IMR-90 (cell line): ENCODE data around the gene CHST6. TPM values are rescaled to one million over a fixed set of nuclear protein-coding genes. Genes with fewer than 3 reads are reported as not detected.

Source experiments
- ATAC-seq: fragments of 200-7000 bp; cut with Tn5 transposase; 2 replicates; pipeline ENCODE4 v1.9.1; 2020; ENCODE audit warnings: low read depth, mild to moderate bottlenecking, moderate library complexity
- BruUV-seq: library from RNA; stranded (reverse); fragments of 400-500 nt; replicated peaks from 2 replicates; lab custom pipeline; 2021; lab: Mats Ljungman, UMichigan
- CTCF ChIA-PET: fragments of 300-600 bp; formaldehyde crosslinking; extraction: SDS; loops from one replicate; lab custom pipeline; 2021; ENCODE audit warnings: antibody characterized with exemption; lab: Yijun Ruan, JAX
- POLR2A ChIA-PET: fragments of 300-600 bp; sonication (Branson Sonifier 250); formaldehyde crosslinking; loops from one replicate; lab custom pipeline; 2022; ENCODE audit warnings: antibody characterized with exemption; ENCODE audit not compliant: unreplicated experiment; lab: Charles Lee
- DNase-seq: peaks from one replicate; pipeline ENCODE4 v3.0.0; 2013
- H2AFZ ChIP-seq: replicated peaks from 2 replicates; pipeline ENCODE3; 2013; ENCODE audit warnings: low read length, mild to moderate bottlenecking; ENCODE audit not compliant: poor library complexity
- H2AK5ac ChIP-seq: 2 replicates; pipeline ENCODE4 v1.6.1; 2013; ENCODE audit warnings: low read depth, low read length, inconsistent platforms
- H2AK9ac ChIP-seq: replicated peaks from 2 replicates; pipeline ENCODE3; 2013; ENCODE audit warnings: mild to moderate bottlenecking, low read depth, low read length, moderate library complexity; ENCODE audit not compliant: poor library complexity
- H2BK120ac ChIP-seq: 2 replicates; pipeline ENCODE4 v1.6.1; 2013; ENCODE audit warnings: low read depth, low read length, inconsistent platforms
- H2BK15ac ChIP-seq: 3 replicates; pipeline ENCODE4 v1.6.1; 2013; ENCODE audit warnings: low read depth, low read length, inconsistent platforms
- H2BK20ac ChIP-seq: 2 replicates; pipeline ENCODE4 v1.6.1; 2013; ENCODE audit warnings: low read depth, mild to moderate bottlenecking, inconsistent platforms, low read length, moderate library complexity
- H2BK5ac ChIP-seq: 2 replicates; pipeline ENCODE4 v1.6.1; 2013; ENCODE audit warnings: mild to moderate bottlenecking, low read depth, low read length, inconsistent platforms; ENCODE audit not compliant: poor library complexity, severe bottlenecking
- H3K14ac ChIP-seq: replicated peaks from 2 replicates; pipeline ENCODE4 v1.6.1; 2013; ENCODE audit warnings: low read depth, low read length, inconsistent platforms
- H3K18ac ChIP-seq: 2 replicates; pipeline ENCODE4 v1.6.1; 2013; ENCODE audit warnings: low read depth, low read length, control low read depth
- H3K23ac ChIP-seq: 2 replicates; pipeline ENCODE4 v1.6.1; 2013; ENCODE audit warnings: low read depth, low read length, inconsistent platforms
- H3K27ac ChIP-seq: 2 replicates; pipeline ENCODE4 v1.5.1; 2013; ENCODE audit warnings: mild to moderate bottlenecking, control low read depth, low read length; ENCODE audit not compliant: insufficient read depth
- H3K27me3 ChIP-seq: 2 replicates; pipeline ENCODE4 v1.6.1; 2013; ENCODE audit warnings: low read length; ENCODE audit not compliant: control insufficient read depth, insufficient read depth
- H3K36me3 ChIP-seq: 2 replicates; pipeline ENCODE4 v1.6.1; 2013; ENCODE audit warnings: low read length, mixed read lengths; ENCODE audit not compliant: control insufficient read depth, insufficient read depth
- H3K4ac ChIP-seq: 2 replicates; pipeline ENCODE4 v1.6.1; 2013; ENCODE audit warnings: low read depth, low read length, inconsistent platforms
- H3K4me1 ChIP-seq: 2 replicates; pipeline ENCODE4 v1.6.1; 2013; ENCODE audit warnings: low read length, mixed read lengths; ENCODE audit not compliant: control insufficient read depth, insufficient read depth
- H3K4me2 ChIP-seq: 2 replicates; pipeline ENCODE4 v1.6.1; 2013; ENCODE audit warnings: low read depth, mild to moderate bottlenecking, control low read depth, low read length, moderate library complexity
- H3K4me3 ChIP-seq: 2 replicates; pipeline ENCODE4 v1.5.1; 2013; ENCODE audit warnings: low read depth, mild to moderate bottlenecking, control low read depth, low read length, moderate library complexity; ENCODE audit not compliant: insufficient read depth
- H3K56ac ChIP-seq: 2 replicates; pipeline ENCODE4 v1.6.1; 2013; ENCODE audit warnings: low read length, inconsistent platforms; ENCODE audit not compliant: insufficient read depth; ENCODE audit errors: extremely low read depth
- H3K79me1 ChIP-seq, 2 experiments: 2 replicates each; pipeline ENCODE4 v1.6.1; 2013; ENCODE audit warnings: low read length in 2 of 2, inconsistent platforms in 1 of 2, low read depth in 1 of 2
- H3K9ac ChIP-seq: 2 replicates; pipeline ENCODE4 v1.6.1; 2013; ENCODE audit warnings: low read depth, low read length, control low read depth
- H3K9me1 ChIP-seq: 2 replicates; pipeline ENCODE4 v1.6.1; 2013; ENCODE audit warnings: low read length, inconsistent platforms; ENCODE audit not compliant: insufficient read depth
- H3K9me3 ChIP-seq: 2 replicates; pipeline ENCODE4 v1.6.1; 2013; ENCODE audit warnings: low read length; ENCODE audit not compliant: control insufficient read depth, insufficient read depth
- H4K20me1 ChIP-seq: 2 replicates; pipeline ENCODE4 v1.6.1; 2013; ENCODE audit warnings: low read length, inconsistent platforms; ENCODE audit not compliant: insufficient read depth
- H4K5ac ChIP-seq: 2 replicates; pipeline ENCODE4 v1.6.1; 2013; ENCODE audit warnings: mild to moderate bottlenecking, low read depth, low read length, control low read depth
- H4K8ac ChIP-seq, 2 experiments: 2 replicates each; pipeline ENCODE4 v1.6.1; 2013; ENCODE audit warnings: low read depth in 2 of 2, low read length in 2 of 2, control low read depth in 1 of 2, inconsistent platforms in 1 of 2
- H4K91ac ChIP-seq: 2 replicates; pipeline ENCODE4 v1.6.1; 2013; ENCODE audit warnings: low read depth, low read length, inconsistent platforms; ENCODE audit not compliant: insufficient read depth
- CEBPB ChIP-seq: IDR thresholded peaks from 2 replicates; pipeline ENCODE4 v1.6.1; 2012; ENCODE audit warnings: low read depth, low read length, improper control_type of control experiment
- RCOR1 ChIP-seq: IDR thresholded peaks from 2 replicates; pipeline ENCODE4 v1.6.1; 2012; ENCODE audit warnings: mild to moderate bottlenecking, low read length, improper control_type of control experiment; ENCODE audit not compliant: insufficient replicate concordance
- WGBS, 2 experiments: methylation state at CpG; one replicate each; pipeline versions ENCODE4 v1.1.5 to v1.1.7; 2013; ENCODE audit warnings: missing lambda C conversion rate in 2 of 2; ENCODE audit not compliant: insufficient read length in 1 of 2; ENCODE audit errors: extremely low coverage in 2 of 2; 5-methylcytosine and 5-hydroxymethylcytosine counted together
- dilution Hi-C: fragments of 300-500 bp; cut with HindIII; formaldehyde crosslinking; loops from one replicate; pipeline ENCODE4 v1.14.3; 2018; ENCODE audit warnings: low sequenced_read_pairs; ENCODE audit not compliant: unreplicated experiment
- in situ Hi-C: fragments of 300-500 bp; cut with MboI; formaldehyde crosslinking; loops from 3 replicates; pipeline ENCODE4 v1.14.3; 2019; ENCODE audit warnings: low sequenced_read_pairs, inconsistent platforms, mixed read lengths
- intact Hi-C: fragments of 100-400 bp; cut with micrococcal nuclease; formaldehyde crosslinking; loops from 2 replicates; pipeline ENCODE4 v1.10.0; 2022
- polyA plus RNA-seq, 3 experiments: library from polyadenylated mRNA; depleted of rRNA; stranded (reverse); fragments of >200 nt; gene quantifications; 2 replicates each; pipeline ENCODE4 v1.2.3, GENCODE V29; 2012; ENCODE audit warnings: low replicate concordance in 1 of 3
- total RNA-seq: library from RNA; depleted of rRNA; stranded (reverse); fragments of >200 nt; gene quantifications from 2 replicates; pipeline ENCODE4 v1.2.3, GENCODE V29; 2012

Gene CHST6
- total and polyA plus RNA-seq, 2 of the 4 experiments (the other 2 are of a cell fraction): under 0.01 to 0.12 TPM

DNA sequence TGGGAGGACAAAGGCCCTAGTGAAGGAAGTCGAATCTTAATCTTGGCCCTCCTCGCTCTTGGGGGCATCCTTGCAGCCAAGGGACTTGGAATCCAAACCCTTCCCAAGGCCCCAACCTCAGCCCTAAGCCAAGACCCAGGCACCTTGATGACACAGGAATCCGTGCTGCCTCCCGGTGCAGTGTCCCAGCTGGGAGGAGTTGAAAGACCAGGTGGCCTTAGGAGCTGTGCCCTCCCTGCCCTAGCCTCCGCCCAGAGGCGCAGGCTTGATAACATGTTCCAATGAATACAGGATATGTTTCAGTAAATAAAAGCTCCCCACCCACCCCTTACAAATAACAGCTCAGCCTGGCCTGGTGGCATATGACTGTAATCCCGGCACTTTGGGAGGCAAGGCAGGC is 40.7 kb upstream of the CHST6 start, which contains the start of gene CHST5:
TSS of gene CHST5 (minus strand) at position 208 of the 400 bp plus-strand sequence. CDS start 5,724 bp downstream, outside the sequence.
- Histone ChIP-seq H3K27ac (no peak within 1 kb of the TSS), H3K9me1 (no peaks in the 10 kb centered on the region), H3K56ac (no peak within 1 kb of the TSS), H2BK15ac (no peak within 1 kb of the TSS), H2BK5ac (no peak within 1 kb of the TSS), H3K9ac (no peak within 1 kb of the TSS), H2BK120ac (no peak within 1 kb of the TSS), H3K9me3 (no peaks in the 10 kb centered on the region), H3K18ac (no peak within 1 kb of the TSS), H2AFZ (no peak within 1 kb of the TSS), H3K4me3 (no peak within 1 kb of the TSS), H2BK20ac (no peak within 1 kb of the TSS), H3K4me2 (no peak within 1 kb of the TSS), H3K4ac (no peak within 1 kb of the TSS), H3K14ac (no peak within 1 kb of the TSS), H2AK5ac (no peak within 1 kb of the TSS), H4K91ac (no peak within 1 kb of the TSS), H3K79me1 (no peaks in the 10 kb centered on the region), H2AK9ac (no peak within 1 kb of the TSS), H3K4me1 (no peaks in the 10 kb centered on the region), H4K5ac (no peak within 1 kb of the TSS), H3K23ac (no peak within 1 kb of the TSS), H4K20me1 (no peaks in the 10 kb centered on the region), H3K27me3 (peaks cover 17% of the 10 kb centered on the region), H4K8ac (no peak within 1 kb of the TSS), H3K36me3 (no peaks in the 10 kb centered on the region)
- in situ Hi-C loops (no loop called here), intact Hi-C loops (no loop called here), dilution Hi-C loops (no loop called here)
- WGBS, 2 experiments: 80% methylated on average over 1 of the region's 7 CpGs; no CpG with 5 or more reads in 1 of the 2 experiments
- no peak for TF ChIP-seq RCOR1
- TF ChIP-seq CEBPB: no peak
- POLR2A ChIA-PET: no interaction called here
- CTCF ChIA-PET: no interaction called here
- no peak for DNase-seq
- ATAC-seq: no peak
- BruUV-seq: no TSS peak
